G401.6 (cell line): Measurements from ENCODE around the gene ATPAF2.
A peak's percentile ranks its signal among the peaks of the same experiment; 100 is the strongest.

Experiments
- FAIRE-seq: peaks from 2 replicates; lab custom pipeline; 2012; peaks lifted over from hg19 to GRCh38; lab: Jason Lieb, UNC

The ATPAF2 gene

GRCh38 chr17:18039535-18040260 lies 730 bp upstream of the ATPAF2 start:
- FAIRE-seq: no peak

GRCh38 chr17:18038149-18038850 lies 668 bp downstream of the ATPAF2 start:
- no peak for FAIRE-seq

GRCh38 chr17:18037486-18037885 lies 1.5 kb downstream of the ATPAF2 start:
- no peak for FAIRE-seq

DNA sequence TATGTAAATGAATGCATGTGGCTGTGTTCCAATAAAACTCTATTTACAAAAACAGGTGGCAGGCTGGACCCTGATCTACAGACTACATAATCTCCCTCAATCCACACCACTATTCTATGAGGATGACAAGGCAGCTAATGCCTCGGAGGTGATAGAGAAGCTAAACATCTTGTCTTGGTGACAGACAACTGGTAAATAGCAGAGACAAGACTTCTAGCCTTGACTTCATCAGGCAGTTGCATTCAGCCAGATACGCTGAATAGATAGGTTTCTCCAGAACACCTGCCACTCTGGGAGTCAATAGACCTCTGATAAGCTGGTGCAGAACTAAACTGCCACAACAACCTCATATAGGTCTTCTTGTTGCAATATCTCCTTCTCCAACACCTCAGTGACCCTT lies 3.3 kb downstream of the ATPAF2 start:
- FAIRE-seq: no peak

GRCh38 chr17:18033442-18034099 lies 5.4 kb downstream of the ATPAF2 start:
- FAIRE-seq: peak; percentile 97

- FAIRE-seq: no peak
These were observed 7.0 kb downstream of the ATPAF2 start for GRCh38 chr17:18031955-18032354.

DNA sequence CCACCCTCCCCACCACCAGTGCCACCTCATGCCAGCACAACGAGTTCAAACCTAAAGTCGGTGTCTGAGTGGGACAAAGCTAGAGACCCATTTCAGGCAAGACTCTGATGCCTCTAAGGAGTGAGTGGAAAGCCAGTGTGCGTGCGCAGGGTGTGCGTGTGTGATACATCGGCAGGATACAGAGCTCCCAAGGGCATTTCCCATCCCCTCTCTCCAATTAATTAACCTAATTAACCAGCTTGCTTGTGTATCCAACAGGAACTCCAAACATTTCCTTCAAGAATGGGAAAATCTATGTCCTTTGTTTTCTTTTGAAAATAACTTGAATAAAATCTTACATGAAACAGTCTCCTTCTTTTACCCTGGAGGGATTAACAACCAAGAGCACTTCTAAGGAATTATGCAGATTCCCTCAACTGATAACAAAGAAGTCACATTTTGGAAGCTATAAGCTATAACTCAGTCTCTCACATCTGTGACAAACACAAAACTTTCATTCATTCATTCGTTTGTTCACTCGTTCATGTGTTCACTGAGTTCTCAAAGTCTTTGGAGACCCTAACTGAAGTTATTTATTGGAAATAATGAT lies 9.9 kb downstream of the ATPAF2 start:
- no peak for FAIRE-seq

GRCh38 chr17:18028114-18028951 lies 10.6 kb downstream of the ATPAF2 start:
- no peak for FAIRE-seq

- FAIRE-seq: no peak
These were observed 11.7 kb downstream of the ATPAF2 start for GRCh38 chr17:18027280-18027679.

DNA sequence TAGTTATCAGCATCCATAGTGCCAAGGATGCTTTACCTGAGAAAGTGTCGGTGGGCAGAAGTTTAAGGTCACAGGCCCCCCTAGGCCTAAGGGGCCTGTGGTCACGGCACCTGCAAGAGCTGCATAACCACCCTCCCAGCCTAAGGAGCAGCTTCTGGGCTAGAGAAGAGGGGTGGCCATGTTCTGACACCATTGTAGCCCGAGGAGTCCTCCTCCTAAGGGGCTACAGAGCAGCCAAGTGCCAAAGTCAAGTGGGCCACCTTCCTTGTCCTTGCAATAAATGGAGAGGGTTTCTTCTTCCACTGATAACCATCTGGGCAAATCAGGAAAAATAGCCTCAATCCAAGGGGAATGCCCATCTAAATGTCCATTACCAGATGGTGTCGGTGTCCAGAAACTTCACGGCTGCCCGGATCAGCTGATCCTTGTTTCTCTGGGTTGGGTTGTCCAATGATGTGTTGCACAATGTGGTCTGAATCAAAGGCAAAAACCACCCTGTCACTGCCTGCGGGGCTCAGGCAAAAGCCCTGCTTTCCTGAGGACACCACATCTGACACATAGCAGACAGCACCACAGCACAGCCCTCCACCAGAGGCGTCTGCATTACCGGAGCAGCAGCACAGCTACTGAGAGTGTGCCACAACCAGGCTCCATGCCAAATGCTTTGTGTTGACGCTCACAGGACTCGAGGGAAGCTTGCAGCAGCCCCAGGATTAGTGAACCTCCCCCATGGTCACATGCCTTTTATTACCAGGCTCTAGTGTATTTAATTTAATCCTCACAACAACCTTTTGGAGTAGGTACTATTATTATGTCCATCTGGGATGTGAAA lies 12.8 kb downstream of the ATPAF2 start:
- no peak for FAIRE-seq

DNA sequence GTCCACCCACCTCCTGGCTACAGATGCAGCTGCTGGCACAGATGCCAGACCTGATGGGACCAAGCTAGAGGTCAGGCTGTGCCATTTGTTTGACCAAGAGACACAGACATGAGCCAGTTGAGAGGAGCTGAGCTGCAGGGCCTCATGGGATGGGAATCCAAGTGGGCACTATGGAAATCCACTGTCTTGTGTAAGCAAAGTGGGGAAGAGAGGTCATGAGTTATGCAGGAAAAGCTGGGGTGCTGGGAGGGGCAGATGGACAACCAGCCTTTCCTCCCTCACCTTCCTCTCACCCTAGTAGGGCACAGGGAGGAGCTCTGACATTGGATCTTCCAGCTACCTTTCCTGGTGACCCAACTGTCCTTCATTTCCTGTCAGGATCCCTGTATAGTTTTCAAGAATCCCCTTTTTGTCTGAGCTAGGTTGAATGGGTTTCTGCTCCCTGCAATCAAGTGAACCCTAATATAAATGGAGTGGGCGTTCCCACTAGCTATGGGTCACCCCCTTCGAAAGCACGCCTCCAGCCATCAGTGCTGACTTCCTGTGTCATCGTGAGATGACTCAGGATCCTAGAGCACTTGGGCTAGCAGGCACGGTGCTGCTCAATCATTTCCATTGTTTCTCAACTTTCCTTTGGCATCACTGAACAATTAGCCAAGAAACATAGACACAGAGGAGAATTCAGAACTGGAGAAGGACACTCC lies 13.6 kb downstream of the ATPAF2 start:
- FAIRE-seq: no peak

DNA sequence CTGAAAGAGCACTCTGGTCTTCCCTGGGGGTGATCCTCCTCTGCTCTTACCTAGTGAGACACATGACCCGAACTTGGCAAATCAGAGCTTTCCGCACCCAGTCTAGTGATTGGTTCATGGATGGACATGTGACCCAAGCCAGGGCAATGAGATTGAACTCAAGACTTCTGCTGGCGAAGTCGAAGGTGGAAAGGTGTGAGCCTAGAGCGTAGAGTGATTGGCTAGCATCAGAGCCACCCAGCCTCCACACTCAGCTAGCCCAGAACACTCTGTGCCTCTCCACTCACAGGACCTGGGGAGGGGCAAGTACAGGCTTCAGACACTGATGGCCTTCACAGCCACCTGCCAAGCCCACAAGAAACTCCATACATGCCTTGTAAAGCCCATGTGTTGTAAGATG lies 17.6 kb downstream of the ATPAF2 start:
- no peak for FAIRE-seq

GRCh38 chr17:18020971-18021370 lies 18.0 kb downstream of the ATPAF2 start:
- no peak for FAIRE-seq

GRCh38 chr17:18019838-18020154 lies 19.2 kb downstream of the ATPAF2 start:
- no peak for FAIRE-seq

- no peak for FAIRE-seq
These were observed 20.5 kb downstream of the ATPAF2 start for GRCh38 chr17:18018411-18018921.

DNA sequence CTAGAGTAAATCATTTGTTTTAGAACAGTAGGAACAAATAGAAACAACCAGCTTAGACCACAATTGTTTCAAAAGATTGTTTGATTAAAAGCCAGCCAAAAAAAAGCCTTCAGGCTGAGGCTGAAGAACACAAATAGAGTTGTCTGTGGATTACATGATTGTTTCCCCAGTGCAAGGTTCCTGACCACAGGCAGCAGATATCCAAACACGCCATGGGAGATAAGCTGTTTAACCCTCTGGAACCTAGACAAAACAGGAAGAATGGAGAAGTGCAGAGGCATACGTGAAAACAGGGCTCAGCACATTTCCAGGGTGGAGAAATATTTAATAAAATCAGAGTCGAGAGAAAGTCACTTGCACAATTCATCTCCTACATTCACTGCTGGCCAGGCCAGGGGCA lies 21.0 kb downstream of the ATPAF2 start:
- FAIRE-seq: no peak

- FAIRE-seq: no peak
These were observed 22.5 kb downstream of the ATPAF2 start for GRCh38 chr17:18016426-18016825.

DNA sequence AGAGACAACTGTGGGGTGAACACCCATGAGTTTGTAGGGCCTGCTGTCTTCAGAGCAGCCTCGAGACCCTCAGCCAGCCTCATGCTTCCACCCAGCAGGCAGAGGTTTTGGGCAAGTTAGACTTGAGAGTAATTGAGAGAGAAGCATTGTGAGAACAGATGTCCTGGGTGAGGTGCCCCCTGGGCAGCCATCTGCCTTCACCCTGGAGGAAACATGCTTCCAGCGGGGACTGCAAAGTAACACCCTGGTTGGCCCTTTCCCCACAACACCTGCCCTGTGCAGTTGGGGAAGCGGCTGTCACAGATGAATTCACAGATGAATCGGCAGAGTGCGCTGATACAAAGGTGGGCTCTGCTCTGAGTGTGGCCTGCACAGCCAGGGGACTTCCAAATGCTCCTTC lies 23.4 kb downstream of the ATPAF2 start:
- no peak for FAIRE-seq

DNA sequence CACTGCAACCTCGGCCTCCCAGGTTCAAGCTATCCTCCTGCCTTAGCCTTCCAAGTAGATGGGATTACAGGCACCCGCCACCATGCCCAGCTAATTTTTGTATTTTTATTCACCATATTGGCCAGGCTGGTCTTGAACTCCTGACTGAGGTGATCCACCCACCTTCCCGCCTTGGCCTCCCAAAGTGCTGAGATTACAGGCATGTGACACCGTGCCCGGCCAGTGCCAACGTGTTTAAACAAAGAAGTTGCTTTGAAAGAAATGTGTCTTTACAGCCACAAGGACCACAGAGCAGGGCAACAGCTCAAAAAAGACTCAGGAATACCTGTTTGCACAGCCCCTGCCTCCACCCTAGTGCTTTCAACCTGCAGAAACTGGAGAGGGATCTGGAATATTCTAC lies 25.0 kb downstream of the ATPAF2 start:
- no peak for FAIRE-seq

DNA sequence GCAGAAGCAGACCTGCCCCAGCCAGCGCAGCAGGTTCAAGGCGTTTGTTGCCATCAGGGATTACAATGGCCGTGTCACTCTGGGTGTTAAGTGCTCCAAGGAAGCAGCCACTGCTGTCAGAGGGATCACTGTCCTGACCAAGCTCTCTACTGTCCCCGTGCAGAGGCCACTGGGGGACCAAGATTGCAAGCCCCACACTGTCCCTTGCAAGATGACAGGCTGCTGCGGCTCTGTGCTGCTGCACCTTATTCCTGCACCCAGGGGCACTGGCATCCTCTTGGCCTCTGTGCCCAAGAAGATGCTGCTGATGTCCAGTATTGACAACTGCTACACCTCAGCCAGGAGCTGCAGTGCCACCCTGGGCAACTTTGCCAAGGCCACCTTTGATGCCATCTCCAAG lies 27.7 kb downstream of the ATPAF2 start:
- no peak for FAIRE-seq
